Stimulated activated CD4-positive, alpha-beta T cell treated with anti-CD3 and anti-CD28 coated beads, Interleukin-4, amount 100 ng/mL, for 24 hours (primary cell): Measurements from ENCODE around the gene LCMT2.
A peak's percentile ranks its signal among the peaks of the same experiment; 100 is the strongest.

Source experiments
- DNase-seq: peaks from one replicate; pipeline ENCODE4 v3.0.0-alpha.2; 2020

LCMT2 gene

GRCh38 chr15:43329960-43330779, at the start of gene LCMT2:
Gene LCMT2, minus strand, starts transcription at chr15:43330573. Its CDS starts 84 bp downstream, at chr15:43330489.
- peak; percentile 91 for DNase-seq

DNA sequence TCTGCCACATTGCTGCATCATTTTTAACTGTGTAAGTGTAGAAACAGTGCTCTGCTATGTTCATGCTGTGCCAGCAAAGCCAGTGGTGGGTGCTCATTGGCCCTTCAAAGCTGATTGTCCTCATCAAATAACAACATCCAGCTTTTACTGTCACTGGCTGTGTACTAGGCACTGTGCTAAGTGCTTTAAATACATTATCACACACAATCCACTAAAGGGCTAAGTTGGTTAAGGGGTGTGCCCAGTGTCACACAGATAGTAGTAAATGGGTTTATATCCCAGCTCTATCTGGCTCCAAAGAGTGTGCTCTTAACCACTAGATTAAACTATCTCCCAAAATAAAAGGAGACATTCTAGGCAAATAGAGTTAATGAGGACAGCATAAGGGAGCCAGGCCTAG, 48.2 kb upstream of the LCMT2 start:
- no peak for DNase-seq

- peak; percentile 34 for DNase-seq
Measured at GRCh38 chr15:43376017-43376705, 45.8 kb upstream of the LCMT2 start.

DNA sequence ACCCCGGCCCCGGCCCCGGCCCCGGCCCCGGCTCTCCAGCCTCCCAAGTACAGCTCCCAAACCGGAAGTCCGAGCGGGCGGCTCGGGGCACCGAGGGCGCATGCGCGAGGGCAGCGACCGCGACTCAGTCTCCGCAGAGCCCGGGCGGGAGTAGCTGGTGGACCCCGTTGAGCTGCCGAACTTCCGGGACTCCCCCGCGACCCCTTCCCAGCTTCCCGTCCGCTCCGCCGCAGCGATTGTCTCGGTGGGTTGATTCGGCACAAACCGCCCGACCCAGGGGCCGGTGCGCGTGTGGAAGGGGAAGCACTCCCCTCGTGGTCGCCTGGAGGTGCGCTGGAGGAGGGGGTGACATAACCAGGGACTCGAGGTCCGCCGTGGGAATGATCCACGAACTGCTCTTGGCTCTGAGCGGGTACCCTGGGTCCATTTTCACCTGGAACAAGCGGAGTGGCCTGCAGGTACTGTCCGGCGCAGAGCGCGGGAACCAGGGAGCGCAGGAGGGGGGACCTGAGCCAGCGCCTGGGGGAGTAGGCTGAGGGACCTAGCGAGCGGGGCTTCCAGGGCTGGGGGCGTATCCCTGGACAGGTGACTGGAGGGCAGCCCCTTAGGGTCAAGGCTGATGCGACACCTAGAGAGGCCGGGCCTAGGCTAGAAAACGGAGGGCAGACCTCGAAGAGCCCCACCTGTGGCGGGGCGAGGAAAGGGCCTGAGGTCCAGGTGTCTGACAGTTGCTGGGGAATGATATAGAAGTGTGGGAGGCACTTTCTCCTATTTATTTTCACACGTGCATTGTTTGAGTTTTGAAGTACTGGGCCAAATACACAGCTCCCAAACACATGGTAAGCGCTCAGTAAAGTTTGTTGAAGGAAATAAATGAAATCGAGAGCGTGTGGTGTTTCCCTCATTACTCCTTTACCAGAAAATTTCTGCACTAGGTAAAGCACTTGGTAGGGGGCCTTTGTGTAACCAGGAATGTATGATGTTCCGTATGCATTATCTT, 40.9 kb upstream of the LCMT2 start, which contains the start of the genes TUBGCP4 and ZSCAN29:
TUBGCP4 (plus strand) TSS at position 127 of the 1,000 bp plus-strand sequence; CDS start at position 381, 254 bp downstream.
ZSCAN29 (minus strand) TSS at position 69 of the 1,000 bp plus-strand sequence. CDS start 1,130 bp downstream, outside the sequence.
- peak; percentile 80 for DNase-seq

DNA sequence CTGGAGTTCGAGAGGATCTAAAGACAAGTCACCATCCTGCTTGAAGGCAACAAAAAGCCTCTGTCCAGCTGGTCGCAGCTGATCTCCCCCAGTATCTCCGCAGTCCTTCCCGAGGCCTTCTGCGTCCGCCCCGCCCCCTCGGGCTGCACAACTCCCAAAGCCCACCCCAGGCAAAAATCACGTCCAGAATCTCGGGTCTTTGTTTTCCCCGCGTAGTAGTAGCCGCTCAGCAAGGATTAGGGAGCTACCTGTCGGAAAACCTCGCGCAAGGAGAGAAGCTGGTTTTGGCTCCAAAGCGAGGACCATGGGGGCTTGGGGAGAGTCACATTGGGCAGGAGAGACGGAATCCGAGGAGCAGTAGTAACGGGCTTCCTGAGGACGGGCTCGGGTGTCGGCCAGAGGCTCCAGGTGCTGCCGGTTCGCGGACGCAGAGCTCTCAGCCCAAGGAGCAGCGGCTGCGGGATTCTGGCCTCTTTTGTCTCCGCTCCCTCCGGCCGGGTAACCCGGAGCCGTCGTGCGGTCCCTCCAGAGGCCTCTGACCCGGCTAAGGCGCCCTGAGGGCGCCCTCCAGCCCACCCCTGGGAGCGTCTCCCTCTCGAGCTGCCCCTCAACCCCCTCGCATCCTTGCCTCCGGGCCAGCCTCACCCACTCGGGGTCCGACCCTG, 40.1 kb upstream of the LCMT2 start:
- DNase-seq: no peak

DNA sequence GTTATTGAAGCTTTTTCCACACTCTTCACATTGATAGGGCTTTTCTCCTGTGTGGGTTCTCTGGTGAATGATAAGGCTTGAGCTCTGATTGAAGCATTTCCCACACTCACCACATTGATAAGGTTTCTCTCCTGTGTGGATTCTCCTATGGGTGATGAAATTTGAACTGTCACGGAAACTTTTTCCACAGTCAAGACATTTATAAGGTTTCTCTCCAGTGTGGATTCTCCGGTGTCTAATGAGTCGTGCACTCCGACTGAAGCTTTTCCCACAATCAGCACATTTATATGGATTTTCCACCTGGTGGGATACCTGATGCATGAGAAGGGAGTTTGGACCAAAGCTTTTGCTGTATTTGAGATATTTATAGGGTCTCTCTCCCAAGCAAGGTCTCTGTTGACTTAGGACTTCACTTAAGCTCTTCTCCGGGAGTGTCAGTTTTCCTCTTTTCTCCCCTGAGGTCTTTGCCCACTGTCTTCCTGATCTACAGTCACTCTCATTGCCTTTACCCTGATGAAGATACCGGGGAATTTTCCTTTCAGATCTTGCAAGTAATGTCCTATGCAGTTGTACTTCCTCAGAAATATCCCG, 31.0 kb upstream of the LCMT2 start:
- DNase-seq: no peak

- no peak for DNase-seq
Measured at GRCh38 chr15:43360821-43361220, 30.4 kb upstream of the LCMT2 start.

DNA sequence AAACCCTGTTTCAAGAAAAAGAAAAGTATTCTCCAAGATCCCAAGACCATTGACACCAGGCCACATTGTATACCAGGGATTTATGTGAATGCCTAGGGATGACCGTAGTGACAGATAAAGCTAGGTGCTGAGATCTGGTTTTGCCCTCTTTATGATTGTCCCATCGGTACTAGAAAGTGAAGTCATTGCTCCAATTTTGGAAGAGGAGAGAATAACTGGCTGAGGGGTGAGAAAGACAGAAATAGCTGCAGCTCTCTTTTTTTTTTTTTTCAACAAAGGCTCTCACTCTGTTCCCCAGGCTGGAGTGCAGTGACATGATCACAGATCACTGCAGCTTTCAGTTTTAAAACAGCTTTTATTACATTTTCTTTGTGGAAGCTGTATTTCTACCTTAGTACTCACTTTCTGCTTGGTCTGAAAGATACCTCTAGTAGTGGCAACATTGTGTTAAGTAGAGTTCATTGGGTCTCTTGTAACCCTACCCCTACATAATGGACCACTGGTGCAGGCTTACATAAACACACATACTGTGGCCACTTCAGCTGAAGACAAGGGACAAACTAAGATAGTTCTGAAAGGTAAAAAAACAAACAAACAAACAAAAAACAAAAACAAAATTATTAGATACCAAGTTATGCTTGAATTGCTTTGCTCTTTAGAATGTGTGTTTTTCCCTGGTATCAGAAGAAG, 22.5 kb upstream of the LCMT2 start:
- no peak for DNase-seq

GRCh38 chr15:43347114-43347513, 16.7 kb upstream of the LCMT2 start:
- DNase-seq: no peak

GRCh38 chr15:43346305-43346704, 15.9 kb upstream of the LCMT2 start:
- no peak for DNase-seq

DNA sequence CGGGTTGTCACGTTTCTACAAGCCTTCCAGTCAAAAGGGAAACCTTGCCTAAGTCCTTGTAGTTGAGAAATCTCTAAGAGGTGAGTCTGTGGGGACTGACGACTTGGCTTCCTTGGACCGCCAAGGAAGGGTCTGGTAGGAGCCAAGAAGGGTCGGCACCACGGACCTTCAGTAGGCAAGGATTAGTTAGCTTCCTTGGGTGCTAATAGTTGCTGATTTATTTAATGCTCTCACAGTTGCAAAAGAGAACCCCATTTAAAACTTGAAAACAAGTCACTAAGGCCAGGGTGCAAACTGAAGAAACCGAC, 361 bp upstream of the LCMT2 start:
- DNase-seq: no peak

GRCh38 chr15:43329217-43329959, 985 bp downstream of the LCMT2 start:
- no peak for DNase-seq

DNA sequence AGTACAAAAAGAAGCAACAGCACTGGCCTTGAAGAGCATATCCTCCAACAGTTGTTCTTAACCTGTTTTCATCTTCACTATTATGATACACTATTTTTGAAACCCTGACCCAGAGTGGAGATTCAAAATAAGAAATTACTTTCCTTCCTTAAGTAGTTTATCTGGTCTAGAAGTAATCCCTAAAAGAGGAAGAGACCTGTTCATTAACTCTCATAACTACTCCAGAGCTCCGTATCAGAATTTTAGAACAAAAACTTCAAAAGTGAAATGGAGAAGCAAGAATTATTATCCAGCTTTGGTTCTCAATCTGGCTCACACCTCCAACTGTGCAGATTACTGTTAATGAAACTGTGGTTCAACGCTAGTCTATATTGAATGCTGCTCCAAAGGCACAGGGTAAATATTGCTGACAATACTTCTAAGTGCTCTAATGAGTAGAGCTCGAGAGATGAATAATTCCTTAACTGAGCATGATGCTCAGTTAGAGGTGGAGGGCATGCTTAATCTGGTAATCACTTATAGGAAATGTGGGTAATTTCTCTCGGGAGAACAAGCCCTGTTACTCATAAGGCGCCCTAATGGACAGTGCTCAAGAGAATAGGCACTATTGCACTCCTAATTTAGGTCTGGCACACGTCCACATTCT, 5.2 kb downstream of the LCMT2 start:
- no peak for DNase-seq

GRCh38 chr15:43318990-43319771, 11.2 kb downstream of the LCMT2 start:
- DNase-seq: no peak

DNA sequence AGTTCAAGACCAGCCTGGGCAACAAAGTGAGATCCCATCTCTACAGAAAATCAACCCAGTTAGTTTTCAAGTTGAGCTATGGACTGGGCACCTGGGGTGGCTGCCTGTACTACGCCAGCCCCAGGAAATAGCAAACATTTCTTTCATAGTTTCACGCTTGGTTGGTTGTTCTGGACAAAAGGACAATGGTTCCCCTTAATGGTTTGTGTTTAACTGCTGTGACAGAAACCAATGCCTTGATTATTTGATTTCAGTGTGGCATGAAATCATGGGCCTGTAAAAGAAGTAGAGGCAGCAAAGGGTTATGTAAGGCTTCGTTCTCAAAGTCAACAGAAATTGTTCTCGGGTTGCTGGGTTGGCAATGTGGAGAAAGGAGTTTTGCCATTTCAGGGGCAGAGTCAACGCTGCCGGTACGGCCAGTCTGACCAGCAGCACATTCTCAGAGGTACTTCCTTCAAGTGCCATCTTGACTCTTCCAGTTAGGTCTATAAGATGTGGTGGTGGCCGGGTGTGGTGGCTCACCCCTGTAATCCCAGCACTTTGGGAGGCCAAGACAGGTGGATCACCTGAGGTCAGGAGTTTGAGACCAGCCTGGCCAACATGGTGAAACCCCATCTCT, 12.7 kb downstream of the LCMT2 start:
- DNase-seq: no peak

DNA sequence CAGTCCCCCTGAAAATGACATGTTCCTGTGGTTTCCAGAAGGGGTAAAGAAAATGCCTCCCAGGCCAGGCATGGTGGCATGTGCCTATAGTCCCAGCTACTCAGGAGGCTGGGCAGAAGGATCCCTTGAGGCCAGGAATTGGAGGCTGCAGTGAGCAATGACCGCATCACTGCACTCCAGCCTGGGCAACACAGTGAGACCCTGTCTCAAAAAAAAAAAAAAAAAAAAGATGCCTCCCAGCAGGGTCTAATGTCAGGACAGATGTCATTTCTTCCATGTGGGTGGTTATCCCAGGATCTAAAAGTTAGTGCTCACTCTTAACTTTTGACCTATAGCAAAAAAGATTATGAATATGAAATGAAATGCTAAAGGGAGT, 13.4 kb downstream of the LCMT2 start:
- no peak for DNase-seq

DNA sequence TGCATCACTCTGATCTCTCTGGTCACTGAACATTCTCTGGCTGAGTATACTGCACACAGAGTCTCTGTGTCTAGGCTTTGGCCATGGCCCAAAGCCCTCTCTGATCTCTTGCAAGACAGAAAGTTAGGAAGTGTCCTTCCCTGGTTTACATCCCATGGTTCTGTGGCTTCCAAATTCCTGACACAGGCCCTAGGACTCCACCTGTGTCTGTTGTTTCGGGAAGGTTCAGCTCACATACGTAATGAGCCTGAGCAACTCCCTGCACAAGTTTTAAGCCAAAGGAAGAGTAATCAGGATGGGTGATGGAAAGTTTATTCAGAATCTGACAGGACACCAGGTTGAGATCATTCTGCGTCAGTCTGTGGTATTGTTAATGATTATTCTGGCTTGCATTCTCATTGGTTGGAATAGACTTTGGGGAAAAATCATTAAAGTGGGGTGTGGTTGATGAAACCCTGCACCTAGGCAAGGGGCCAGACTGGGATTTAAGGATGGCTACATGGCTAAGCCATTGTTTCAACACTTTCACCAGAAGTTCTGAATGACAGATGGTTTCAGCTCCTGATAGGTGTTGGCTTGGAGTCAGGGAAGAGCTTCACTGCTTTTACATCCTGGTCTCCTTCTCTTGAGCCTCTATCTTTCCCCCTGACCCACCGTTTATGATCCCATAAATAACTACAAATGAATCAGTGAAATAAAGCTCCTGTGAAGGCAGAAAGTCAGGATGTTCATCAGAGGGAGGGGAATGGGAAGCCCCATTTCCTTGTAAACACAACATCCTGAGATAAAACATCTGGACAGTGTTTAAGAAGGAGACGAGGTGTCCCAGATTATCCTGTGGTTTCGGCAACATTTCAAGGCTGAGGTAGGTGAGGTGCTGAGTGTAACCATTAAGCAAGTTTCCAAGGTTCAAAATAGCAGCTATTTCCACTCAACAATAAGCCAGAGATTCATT, 14.1 kb downstream of the LCMT2 start:
- no peak for DNase-seq

DNA sequence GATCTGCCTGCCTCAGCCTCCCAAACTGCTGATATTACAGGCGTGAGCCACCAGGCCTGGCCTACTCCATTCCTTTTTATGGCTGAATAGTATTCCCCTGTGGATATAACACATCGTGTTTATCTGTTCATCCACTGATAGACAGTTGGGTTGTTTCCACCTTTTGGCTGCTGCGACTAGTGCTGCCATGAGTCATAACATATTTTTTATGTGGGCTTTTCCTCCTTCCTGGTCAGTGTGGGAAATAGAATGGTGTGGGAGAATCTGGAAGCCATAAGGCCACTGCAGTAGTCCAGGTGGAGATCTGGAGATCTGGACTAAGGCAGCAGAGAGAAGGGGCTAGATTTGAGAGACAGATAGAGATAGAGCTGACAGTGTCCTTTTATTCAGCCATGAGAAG, 16.2 kb downstream of the LCMT2 start:
- DNase-seq: no peak
